ENCODE data around the gene MUL1. TPM values are rescaled to one million over a fixed set of nuclear protein-coding genes. Genes with fewer than 3 reads are reported as not detected.
"Not testable (repeated sequence)": the region's sequence is repeated elsewhere in the genome, so short reads cannot be mapped to it uniquely, and the experiment has no call there.

Gene MUL1
- total RNA-seq, 1 experiment from 2014 or later: 24.7 TPM

DNA sequence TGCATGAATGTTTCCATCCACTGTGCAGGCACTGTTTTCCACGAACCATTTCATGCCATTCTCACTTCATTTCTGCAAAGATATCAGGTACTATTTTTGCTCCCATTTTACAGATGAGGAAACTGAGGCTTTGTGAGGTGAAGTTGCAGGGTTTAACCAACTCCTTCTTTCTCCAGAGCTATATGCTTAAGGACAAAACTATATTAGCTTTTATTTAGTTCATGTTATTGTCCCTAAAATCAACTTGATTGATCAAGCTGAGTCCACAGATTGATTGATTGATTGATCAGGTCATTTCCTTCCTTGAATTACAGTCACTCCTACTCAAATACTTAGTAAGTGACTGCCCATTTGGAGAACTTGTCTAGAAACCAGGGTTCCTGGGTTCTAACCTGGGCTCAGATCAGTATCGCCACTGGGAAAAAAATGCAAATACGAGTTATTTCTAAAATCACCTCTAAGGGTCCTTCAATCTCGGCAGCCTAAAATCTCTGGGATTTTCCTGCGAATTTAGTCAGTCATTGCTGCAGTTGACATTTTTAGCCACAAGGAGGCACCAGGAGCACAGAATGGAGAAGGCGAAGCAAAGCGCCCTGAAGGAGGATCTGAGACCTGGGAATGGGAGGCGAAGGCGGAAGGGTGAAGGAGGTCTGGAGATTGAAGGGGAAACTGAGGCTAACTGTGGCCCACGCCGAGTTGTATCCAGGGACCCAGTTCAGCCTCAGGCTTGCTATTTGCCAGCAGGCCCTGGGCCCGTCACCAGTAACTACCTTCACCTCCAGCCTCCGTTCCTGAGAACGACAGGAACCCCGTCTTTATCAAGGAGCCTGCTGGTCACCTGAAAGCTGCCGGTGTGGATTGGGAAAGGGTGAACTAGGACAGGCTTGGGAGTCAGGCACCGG lies 14.3 kb upstream of the MUL1 start:
- TF ChIP-seq RAD21 (IDR thresholded peaks at IDR 0.05; ENCODE audit: low read depth): peak; percentile 99
- no peak for TF ChIP-seq TCF7L2 (IDR thresholded peaks at IDR 0.05; ENCODE audit: borderline replicate concordance, extremely low read depth, insufficient read depth, insufficient read length)
- TF ChIP-seq ELF1 (IDR thresholded peaks at IDR 0.05; ENCODE audit: borderline replicate concordance, low read depth): no peak
- TF ChIP-seq YY1 (IDR thresholded peaks at IDR 0.05; ENCODE audit: extremely low read depth, insufficient replicate concordance, low read depth, low read length): peak; percentile 15
- TF ChIP-seq, protein P1, sequence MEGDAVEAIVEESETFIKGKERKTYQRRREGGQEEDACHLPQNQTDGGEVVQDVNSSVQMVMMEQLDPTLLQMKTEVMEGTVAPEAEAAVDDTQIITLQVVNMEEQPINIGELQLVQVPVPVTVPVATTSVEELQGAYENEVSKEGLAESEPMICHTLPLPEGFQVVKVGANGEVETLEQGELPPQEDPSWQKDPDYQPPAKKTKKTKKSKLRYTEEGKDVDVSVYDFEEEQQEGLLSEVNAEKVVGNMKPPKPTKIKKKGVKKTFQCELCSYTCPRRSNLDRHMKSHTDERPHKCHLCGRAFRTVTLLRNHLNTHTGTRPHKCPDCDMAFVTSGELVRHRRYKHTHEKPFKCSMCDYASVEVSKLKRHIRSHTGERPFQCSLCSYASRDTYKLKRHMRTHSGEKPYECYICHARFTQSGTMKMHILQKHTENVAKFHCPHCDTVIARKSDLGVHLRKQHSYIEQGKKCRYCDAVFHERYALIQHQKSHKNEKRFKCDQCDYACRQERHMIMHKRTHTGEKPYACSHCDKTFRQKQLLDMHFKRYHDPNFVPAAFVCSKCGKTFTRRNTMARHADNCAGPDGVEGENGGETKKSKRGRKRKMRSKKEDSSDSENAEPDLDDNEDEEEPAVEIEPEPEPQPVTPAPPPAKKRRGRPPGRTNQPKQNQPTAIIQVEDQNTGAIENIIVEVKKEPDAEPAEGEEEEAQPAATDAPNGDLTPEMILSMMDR (IDR thresholded peaks at IDR 0.05 in 2 of 3, conservative IDR thresholded peaks at IDR 0.05 in 1 of 3; ENCODE audit: borderline replicate concordance in 1 of 3, insufficient read depth in 1 of 3, low read depth in 2 of 3, low read length in 2 of 3): peak; percentile 83 to 96 (median 91)
- TF ChIP-seq, protein P2, sequence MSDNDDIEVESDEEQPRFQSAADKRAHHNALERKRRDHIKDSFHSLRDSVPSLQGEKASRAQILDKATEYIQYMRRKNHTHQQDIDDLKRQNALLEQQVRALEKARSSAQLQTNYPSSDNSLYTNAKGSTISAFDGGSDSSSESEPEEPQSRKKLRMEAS (IDR thresholded peaks at IDR 0.05): 0 out of 2 replicates have a peak, but pooled peaks have one; percentile 31
- peak; percentile 81 for DNase-seq (ENCODE audit: low read depth, low spot score)
- Histone ChIP-seq H3K27me3 (ENCODE audit: insufficient read depth, low read length) (no peaks in the 10 kb centered on the region), H3K9me3 (ENCODE audit: control insufficient read depth in 1 of 2, insufficient read depth in 1 of 2, low read depth in 1 of 2, low read length in 2 of 2) (no peaks in the 10 kb centered on the region), H3K36me3 (ENCODE audit: control insufficient read depth in 1 of 2, insufficient read depth in 2 of 2, low read length in 2 of 2) (no peaks in the 10 kb centered on the region), H3K9ac (ENCODE audit: low read length) (0 out of 2 replicates have a peak overlapping the region, but pooled peaks have one; percentile 22), H3K4me1 (ENCODE audit: control insufficient read depth in 1 of 2, insufficient read depth in 2 of 2, low read length in 2 of 2) (peaks cover 0 to 8% of the 10 kb centered on the region in 2 experiments; a peak in 2 of 4 replicates), H3K4me3 (replicated peaks in 1 of 2; ENCODE audit: low read depth in 1 of 2, low read length in 2 of 2) (peak overlapping the region in 1 of 2 experiments; percentile 18; a peak in 2 of 4 replicates), H2AFZ (ENCODE audit: low read depth, low read length, poor library complexity, severe bottlenecking) (peak overlapping the region; percentile 99), H3K9me2 (ENCODE audit: insufficient read depth) (no peaks in the 10 kb centered on the region), H3K79me2 (ENCODE audit: insufficient read depth, low read length) (no peaks in the 10 kb centered on the region), H3K27ac (ENCODE audit: low read depth, low read length) (no peak overlapping the region), H4K20me1 (ENCODE audit: insufficient read depth) (no peaks in the 10 kb centered on the region), H3K4me2 (ENCODE audit: low read length) (peak overlapping the region; percentile 66)
- intact Hi-C loops (cut with micrococcal nuclease): loop anchor here (1.0 to 2.0 kb wide), 4 partner anchors 53 to 673 kb away; partner anchors contain the start of gene PINK1
- POLR2A ChIA-PET: interaction anchor here (1.2 to 1.4 kb wide), 2 partner anchors 13 to 139 kb away, joined by 3 read pairs; partner anchors contain the start of gene DDOST
- CTCF ChIA-PET: interaction anchor here (1.1 kb wide), 1 partner anchor 175 kb away, joined by 5 read pairs; no protein-coding TSS in a partner anchor
- no TSS peak for BruUV-seq (replicated peaks)
- RAD21 ChIA-PET (ENCODE audit: low non-redundant PET in 1 of 2, low total read pairs in 2 of 2, uncharacterized antibody in 2 of 2, unreplicated experiment in 2 of 2): no interaction called here
- ATAC-seq: peak; percentile 94

DNA sequence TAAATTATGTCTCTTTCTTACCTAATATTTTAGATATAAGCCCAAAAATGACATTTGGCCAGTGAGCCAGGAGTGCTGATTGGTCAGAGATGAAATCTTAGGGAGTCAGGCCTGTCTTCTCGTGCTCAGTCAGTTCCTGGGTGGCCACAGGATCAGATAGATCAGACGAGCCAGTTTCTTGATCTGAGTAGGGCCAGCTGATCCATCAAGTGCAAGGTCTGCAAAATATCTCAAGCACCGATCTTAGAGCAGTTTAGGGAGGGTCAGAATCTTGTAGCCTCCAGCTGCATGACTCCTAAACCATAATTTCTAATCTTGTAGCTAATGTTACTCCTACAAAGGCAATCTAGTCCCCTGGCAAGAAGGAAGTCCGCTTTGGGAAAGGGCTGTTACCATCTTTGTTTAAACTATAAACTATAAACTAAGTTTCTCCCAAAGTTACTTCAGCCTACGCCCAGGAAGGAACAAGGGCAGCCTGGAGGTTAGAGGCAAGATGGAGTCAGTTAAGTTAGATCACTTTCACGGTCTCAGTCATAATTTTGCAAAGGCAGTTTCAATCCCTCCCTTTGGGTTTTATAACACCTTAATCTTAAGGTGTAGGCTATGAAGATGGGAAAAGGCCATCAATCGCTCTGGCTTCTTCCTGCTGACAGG lies 11.8 kb upstream of the MUL1 start:
- H3K27me3 ChIP-seq (ENCODE audit: insufficient read depth, low read length); H3K4me3 ChIP-seq (replicated peaks in 1 of 2; ENCODE audit: low read depth in 1 of 2, low read length in 2 of 2); H2AFZ ChIP-seq (ENCODE audit: low read depth, low read length, poor library complexity, severe bottlenecking); H3K79me2 ChIP-seq (ENCODE audit: insufficient read depth, low read length); ATAC-seq; H3K9ac ChIP-seq (ENCODE audit: low read length); H3K36me3 ChIP-seq (ENCODE audit: control insufficient read depth in 1 of 2, insufficient read depth in 2 of 2, low read length in 2 of 2); H3K4me2 ChIP-seq (ENCODE audit: low read length); H4K20me1 ChIP-seq (ENCODE audit: insufficient read depth); RAD21 ChIA-PET (ENCODE audit: low non-redundant PET in 1 of 2, low total read pairs in 2 of 2, uncharacterized antibody in 2 of 2, unreplicated experiment in 2 of 2); H3K9me3 ChIP-seq (ENCODE audit: control insufficient read depth in 1 of 2, insufficient read depth in 1 of 2, low read depth in 1 of 2, low read length in 2 of 2); H3K27ac ChIP-seq (ENCODE audit: low read depth, low read length); H3K4me1 ChIP-seq (ENCODE audit: control insufficient read depth in 1 of 2, insufficient read depth in 2 of 2, low read length in 2 of 2); DNase-seq (ENCODE audit: low read depth, low spot score); POLR2A ChIA-PET; BruUV-seq (replicated peaks); intact Hi-C loops (cut with micrococcal nuclease); H3K9me2 ChIP-seq (ENCODE audit: insufficient read depth): not testable (repeated sequence)
- CTCF ChIA-PET: interaction anchor here (1.6 kb wide), 1 partner anchor 114 kb away, joined by 5 read pairs; no protein-coding TSS in a partner anchor
